GM21825 (cell line): ENCODE results near the gene ARHGAP15.

Source experiments
- ATAC-seq: cut with Tn5 transposase; IDR thresholded peaks from one replicate; pipeline ENCODE4 v1.9.1; 2021; ENCODE audit warnings: mild to moderate bottlenecking, moderate library complexity; ENCODE audit not compliant: unreplicated experiment

ARHGAP15 gene

GRCh38 chr2:143792602-143793001 lies 663.4 kb downstream of the ARHGAP15 start:
- ATAC-seq = no peak

GRCh38 chr2:143793381-143793780 lies 664.2 kb downstream of the ARHGAP15 start:
- ATAC-seq = no peak

GRCh38 chr2:143796051-143796450 lies 666.8 kb downstream of the ARHGAP15 start:
- ATAC-seq = no peak

- ATAC-seq = no peak
Measured at GRCh38 chr2:143801561-143801960, 672.3 kb downstream of the ARHGAP15 start.

GRCh38 chr2:143802242-143802641 lies 673.0 kb downstream of the ARHGAP15 start:
- no peak for ATAC-seq

GRCh38 chr2:143802871-143803650 lies 673.8 kb downstream of the ARHGAP15 start:
- peak; percentile 89 for ATAC-seq

- no peak for ATAC-seq
Measured at GRCh38 chr2:143803936-143804335, 674.7 kb downstream of the ARHGAP15 start.

GRCh38 chr2:143805666-143806065 lies 676.4 kb downstream of the ARHGAP15 start:
- ATAC-seq = no peak

- ATAC-seq = no peak
Measured at GRCh38 chr2:143807192-143807591, 678.0 kb downstream of the ARHGAP15 start.

- no peak for ATAC-seq
Measured at GRCh38 chr2:143807671-143808070, 678.5 kb downstream of the ARHGAP15 start.

GRCh38 chr2:143808166-143808565 lies 678.9 kb downstream of the ARHGAP15 start:
- no peak for ATAC-seq

GRCh38 chr2:143815082-143815481 lies 685.9 kb downstream of the ARHGAP15 start:
- ATAC-seq = no peak

GRCh38 chr2:143816916-143817315 lies 687.7 kb downstream of the ARHGAP15 start:
- ATAC-seq = no peak
